OCI-LY3 (cell line): ENCODE measurements around the gene PLA2G6.

Experiments
- H2AFZ ChIP-seq: fragments of 200-600, 300-600 bp; shearing (Covaris generic); 2 replicates; pipeline ENCODE4 v1.6.0; 2014; ENCODE audit warnings: antibody characterized with exemption, low read depth, low read length
- H3K27ac ChIP-seq: fragments of 200-600, 300-600 bp; sonication (generic); 2 replicates; pipeline ENCODE4 v1.5.1; 2014; ENCODE audit warnings: mild to moderate bottlenecking, low read length, moderate library complexity, mixed read lengths
- H3K27me3 ChIP-seq: fragments of 200-600, 300-600 bp; sonication (generic); 2 replicates; pipeline ENCODE4 v1.6.1; 2014; ENCODE audit warnings: low read depth, low read length, mixed read lengths
- H3K36me3 ChIP-seq: fragments of 200-600, 300-600 bp; sonication (generic); replicated peaks from 2 replicates; pipeline ENCODE3; 2014; ENCODE audit warnings: low read depth, low read length, mixed read lengths
- H3K4me1 ChIP-seq: fragments of 300-600, 200-600 bp; sonication (generic); 2 replicates; pipeline ENCODE4 v1.6.1; 2014; ENCODE audit warnings: low read length, mixed read lengths
- H3K4me2 ChIP-seq: fragments of 200-600, 300-600 bp; sonication (generic); 2 replicates; pipeline ENCODE4 v1.6.1; 2014; ENCODE audit warnings: low read length, mixed read lengths
- H3K4me3 ChIP-seq: fragments of 300-600, 200-600 bp; sonication (generic); 2 replicates; pipeline ENCODE4 v1.5.1; 2014; ENCODE audit warnings: antibody characterized with exemption, mild to moderate bottlenecking, low read length, moderate library complexity
- H3K79me2 ChIP-seq: fragments of 300-600, 200-600 bp; shearing (Covaris generic); 2 replicates; pipeline ENCODE4 v1.6.1; 2014; ENCODE audit warnings: mild to moderate bottlenecking, low read length, mixed read lengths
- H3K9ac ChIP-seq: fragments of 300-600, 200-600 bp; shearing (Covaris generic); 2 replicates; pipeline ENCODE4 v1.6.0; 2014; ENCODE audit warnings: mild to moderate bottlenecking, low read length, moderate library complexity
- H3K9me3 ChIP-seq: fragments of 200-600, 300-600 bp; shearing (Covaris generic); 2 replicates; pipeline ENCODE4 v1.6.1; 2014; ENCODE audit warnings: low read length, mixed read lengths; ENCODE audit not compliant: insufficient read depth
- H4K20me1 ChIP-seq: fragments of 200-600, 300-600 bp; sonication (generic); 2 replicates; pipeline ENCODE4 v1.6.1; 2016; ENCODE audit warnings: low read length, mixed read lengths; ENCODE audit not compliant: insufficient read depth
- EZH2phosphoT487 ChIP-seq: fragments of 200-600 bp; shearing (Covaris generic); IDR thresholded peaks from 2 replicates; pipeline ENCODE4 v1.6.1; 2018; ENCODE audit warnings: antibody characterized with exemption, mixed run types, low read depth
- TF ChIP-seq, protein P1 (sequence below): fragments of 200-600, 300-600 bp; sonication (generic); IDR thresholded peaks from 2 replicates; pipeline ENCODE4 v1.5.1; 2014; ENCODE audit warnings: antibody characterized with exemption, low read length, low read depth

Gene PLA2G6

DNA sequence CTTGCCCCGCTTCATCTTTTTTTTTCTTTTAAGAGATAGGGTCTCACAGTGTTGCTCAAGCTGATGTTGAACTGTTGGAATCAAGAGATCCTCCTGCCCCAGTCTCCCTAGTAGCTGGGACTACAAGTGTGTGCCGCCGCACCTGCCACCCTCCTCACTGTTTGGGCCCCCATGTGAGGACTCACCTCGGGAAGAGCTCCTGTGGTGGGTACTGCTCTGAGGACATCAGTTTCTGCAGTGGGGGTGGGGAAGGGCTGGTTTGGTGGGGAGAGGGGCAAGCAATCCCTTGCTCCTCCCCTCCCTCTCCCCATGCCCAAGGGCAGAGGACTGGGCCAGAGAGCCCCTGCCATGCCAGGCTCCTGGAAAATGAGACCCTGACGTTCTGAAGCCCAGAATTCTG is 96.1 kb downstream of the PLA2G6 start:
- Histone ChIP-seq H4K20me1 (no peaks in the 10 kb centered on the region), H3K27ac (no peak overlapping the region), H3K9ac (no peak overlapping the region), H3K4me3 (no peak overlapping the region), H3K27me3 (no peaks in the 10 kb centered on the region), H3K4me1 (no peaks in the 10 kb centered on the region), H2AFZ (no peak overlapping the region), H3K9me3 (no peaks in the 10 kb centered on the region), H3K4me2 (no peak overlapping the region), H3K79me2 (no peaks in the 10 kb centered on the region), H3K36me3 (no peaks in the 10 kb centered on the region)
- TF ChIP-seq EZH2phosphoT487 = no peak
- TF ChIP-seq, protein P1, sequence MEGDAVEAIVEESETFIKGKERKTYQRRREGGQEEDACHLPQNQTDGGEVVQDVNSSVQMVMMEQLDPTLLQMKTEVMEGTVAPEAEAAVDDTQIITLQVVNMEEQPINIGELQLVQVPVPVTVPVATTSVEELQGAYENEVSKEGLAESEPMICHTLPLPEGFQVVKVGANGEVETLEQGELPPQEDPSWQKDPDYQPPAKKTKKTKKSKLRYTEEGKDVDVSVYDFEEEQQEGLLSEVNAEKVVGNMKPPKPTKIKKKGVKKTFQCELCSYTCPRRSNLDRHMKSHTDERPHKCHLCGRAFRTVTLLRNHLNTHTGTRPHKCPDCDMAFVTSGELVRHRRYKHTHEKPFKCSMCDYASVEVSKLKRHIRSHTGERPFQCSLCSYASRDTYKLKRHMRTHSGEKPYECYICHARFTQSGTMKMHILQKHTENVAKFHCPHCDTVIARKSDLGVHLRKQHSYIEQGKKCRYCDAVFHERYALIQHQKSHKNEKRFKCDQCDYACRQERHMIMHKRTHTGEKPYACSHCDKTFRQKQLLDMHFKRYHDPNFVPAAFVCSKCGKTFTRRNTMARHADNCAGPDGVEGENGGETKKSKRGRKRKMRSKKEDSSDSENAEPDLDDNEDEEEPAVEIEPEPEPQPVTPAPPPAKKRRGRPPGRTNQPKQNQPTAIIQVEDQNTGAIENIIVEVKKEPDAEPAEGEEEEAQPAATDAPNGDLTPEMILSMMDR = no peak

DNA sequence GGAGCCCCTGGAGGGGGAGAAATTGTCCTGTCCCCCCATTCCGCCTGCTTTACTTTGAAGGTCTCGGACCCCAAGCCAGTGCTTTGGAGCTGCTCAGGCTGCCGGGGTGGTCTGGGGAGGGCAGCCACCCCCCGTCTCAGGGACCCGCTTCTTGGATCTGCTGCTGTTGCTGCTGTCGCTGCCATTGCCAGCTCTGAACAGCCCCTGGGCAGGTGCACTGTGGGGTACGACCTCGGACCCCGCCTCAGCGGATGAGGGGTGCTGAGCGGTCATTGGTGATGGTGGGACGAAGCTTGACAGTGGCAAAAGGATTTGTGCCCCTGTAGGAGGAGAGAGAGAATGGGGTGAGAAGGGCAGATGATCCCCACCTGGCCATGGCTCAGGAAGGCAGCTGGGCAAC is 96.6 kb downstream of the PLA2G6 start:
- no peak overlapping the region for H2AFZ ChIP-seq
- no peak overlapping the region for H3K9ac ChIP-seq
- no peaks in the 10 kb centered on the region for H3K79me2 ChIP-seq
- H3K4me2 ChIP-seq = no peak overlapping the region
- no peaks in the 10 kb centered on the region for H3K27me3 ChIP-seq
- no peaks in the 10 kb centered on the region for H3K9me3 ChIP-seq
- H3K27ac ChIP-seq = no peak overlapping the region
- H3K4me3 ChIP-seq = no peak overlapping the region
- no peaks in the 10 kb centered on the region for H3K36me3 ChIP-seq
- TF ChIP-seq, protein P1 = no peak
- TF ChIP-seq EZH2phosphoT487 = no peak
- no peaks in the 10 kb centered on the region for H4K20me1 ChIP-seq
- no peaks in the 10 kb centered on the region for H3K4me1 ChIP-seq

DNA sequence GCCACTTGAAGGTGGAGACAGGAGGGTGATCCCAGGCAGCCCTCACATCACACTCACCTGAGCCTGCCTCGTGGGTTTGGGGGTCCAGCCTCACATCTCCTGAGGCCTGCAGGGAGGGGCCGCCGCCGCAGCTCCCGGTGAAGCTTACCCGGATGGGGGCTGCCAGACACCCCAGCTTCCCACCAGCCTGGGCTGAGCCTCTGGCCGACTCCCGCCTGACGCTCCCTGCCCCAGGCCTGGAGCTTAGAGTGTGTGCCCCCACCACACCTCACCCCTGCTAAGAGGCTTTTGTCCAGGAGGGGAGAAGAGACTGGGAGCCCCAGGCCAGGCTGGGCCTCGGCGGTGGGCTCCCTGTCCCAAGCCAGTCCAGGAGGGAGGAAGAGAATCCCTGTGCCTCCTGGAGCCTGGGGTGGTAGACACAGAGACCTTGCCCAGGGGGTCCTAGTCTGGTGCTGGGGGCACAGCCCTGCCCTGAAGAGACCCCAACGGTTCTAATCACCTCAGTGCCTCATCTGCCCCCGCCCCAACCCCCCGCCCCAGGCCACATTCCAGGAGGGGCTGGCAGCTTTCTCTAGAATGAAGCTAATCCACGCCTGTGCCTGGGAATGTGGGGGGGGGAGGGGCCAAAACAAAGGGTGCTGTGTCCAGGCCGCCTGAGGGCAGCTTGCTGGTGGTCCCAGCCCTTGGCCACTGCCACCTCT is 97.5 kb downstream of the PLA2G6 start, which contains the start of gene SLC16A8:
Gene SLC16A8 (minus strand): TSS at position 254 of the 701 bp plus-strand sequence. CDS start 1,311 bp downstream, outside the sequence.
- Histone ChIP-seq H3K4me3 (no peak within 1 kb of the TSS), H4K20me1 (no peaks in the 10 kb centered on the region), H3K9ac (no peak within 1 kb of the TSS), H3K79me2 (no peaks in the 10 kb centered on the region), H3K4me1 (no peaks in the 10 kb centered on the region), H3K4me2 (no peak within 1 kb of the TSS), H3K27me3 (no peaks in the 10 kb centered on the region), H3K27ac (no peak within 1 kb of the TSS), H3K9me3 (no peaks in the 10 kb centered on the region), H3K36me3 (no peaks in the 10 kb centered on the region), H2AFZ (no peak within 1 kb of the TSS)
- TF ChIP-seq, protein P1 = no peak
- TF ChIP-seq EZH2phosphoT487 = no peak

DNA sequence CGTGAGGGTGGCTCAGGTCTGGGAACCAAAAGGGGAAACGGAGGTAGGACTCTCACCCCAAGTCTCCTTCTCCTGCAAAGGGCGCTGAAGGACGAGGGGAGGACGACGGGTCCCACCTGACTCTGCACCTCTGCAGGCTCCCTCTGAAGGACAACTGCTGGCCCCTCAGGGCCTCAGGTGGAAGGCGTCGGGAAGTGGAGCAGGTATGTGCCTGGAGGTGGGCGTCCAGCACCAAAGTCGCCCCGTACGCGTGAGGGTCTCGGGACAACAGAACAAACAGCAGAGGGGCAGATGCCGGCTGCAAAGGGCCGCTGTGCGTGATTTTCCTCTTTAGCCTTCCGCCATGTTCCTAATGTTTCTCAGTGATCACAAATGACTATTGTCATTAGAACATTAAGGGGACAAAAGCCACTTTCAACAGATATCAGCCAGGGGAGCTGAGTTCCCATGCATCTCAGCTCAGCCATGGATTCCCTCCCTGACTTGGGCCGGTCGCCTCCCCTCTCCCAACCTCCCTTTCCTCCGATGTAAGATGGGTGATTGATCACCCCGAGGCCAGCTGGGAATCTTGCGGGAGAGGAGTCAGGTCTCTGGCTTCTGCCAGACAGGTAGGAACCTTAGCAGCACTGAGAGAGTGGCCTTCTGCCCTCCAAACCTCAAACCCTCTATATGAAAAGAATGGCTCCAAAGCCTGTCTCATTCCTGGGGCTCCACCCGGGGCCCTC is 98.5 kb downstream of the PLA2G6 start:
- no peak overlapping the region for H2AFZ ChIP-seq
- no peaks in the 10 kb centered on the region for H3K36me3 ChIP-seq
- no peak overlapping the region for H3K4me2 ChIP-seq
- H3K4me3 ChIP-seq = no peak overlapping the region
- H3K27me3 ChIP-seq = no peaks in the 10 kb centered on the region
- no peaks in the 10 kb centered on the region for H3K4me1 ChIP-seq
- no peak for TF ChIP-seq EZH2phosphoT487
- TF ChIP-seq, protein P1 = no peak
- H3K79me2 ChIP-seq = no peaks in the 10 kb centered on the region
- H3K9me3 ChIP-seq = no peaks in the 10 kb centered on the region
- H3K27ac ChIP-seq = no peak overlapping the region
- H4K20me1 ChIP-seq = no peaks in the 10 kb centered on the region
- no peak overlapping the region for H3K9ac ChIP-seq
